Right forelimb (tissue), 1 donor: ENCODE data around the gene CEP68.
A peak's percentile ranks its signal among the peaks of the same experiment; 100 is the strongest.
"Not testable (repeated sequence)": the region's sequence is repeated elsewhere in the genome, so short reads cannot be mapped to it uniquely, and the experiment has no call there.

Experiments used
- DNase-seq: peaks from one replicate; pipeline ENCODE4 v3.0.0-alpha.2; 2018

The CEP68 gene, protein sequence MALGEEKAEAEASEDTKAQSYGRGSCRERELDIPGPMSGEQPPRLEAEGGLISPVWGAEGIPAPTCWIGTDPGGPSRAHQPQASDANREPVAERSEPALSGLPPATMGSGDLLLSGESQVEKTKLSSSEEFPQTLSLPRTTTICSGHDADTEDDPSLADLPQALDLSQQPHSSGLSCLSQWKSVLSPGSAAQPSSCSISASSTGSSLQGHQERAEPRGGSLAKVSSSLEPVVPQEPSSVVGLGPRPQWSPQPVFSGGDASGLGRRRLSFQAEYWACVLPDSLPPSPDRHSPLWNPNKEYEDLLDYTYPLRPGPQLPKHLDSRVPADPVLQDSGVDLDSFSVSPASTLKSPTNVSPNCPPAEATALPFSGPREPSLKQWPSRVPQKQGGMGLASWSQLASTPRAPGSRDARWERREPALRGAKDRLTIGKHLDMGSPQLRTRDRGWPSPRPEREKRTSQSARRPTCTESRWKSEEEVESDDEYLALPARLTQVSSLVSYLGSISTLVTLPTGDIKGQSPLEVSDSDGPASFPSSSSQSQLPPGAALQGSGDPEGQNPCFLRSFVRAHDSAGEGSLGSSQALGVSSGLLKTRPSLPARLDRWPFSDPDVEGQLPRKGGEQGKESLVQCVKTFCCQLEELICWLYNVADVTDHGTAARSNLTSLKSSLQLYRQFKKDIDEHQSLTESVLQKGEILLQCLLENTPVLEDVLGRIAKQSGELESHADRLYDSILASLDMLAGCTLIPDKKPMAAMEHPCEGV

DNA sequence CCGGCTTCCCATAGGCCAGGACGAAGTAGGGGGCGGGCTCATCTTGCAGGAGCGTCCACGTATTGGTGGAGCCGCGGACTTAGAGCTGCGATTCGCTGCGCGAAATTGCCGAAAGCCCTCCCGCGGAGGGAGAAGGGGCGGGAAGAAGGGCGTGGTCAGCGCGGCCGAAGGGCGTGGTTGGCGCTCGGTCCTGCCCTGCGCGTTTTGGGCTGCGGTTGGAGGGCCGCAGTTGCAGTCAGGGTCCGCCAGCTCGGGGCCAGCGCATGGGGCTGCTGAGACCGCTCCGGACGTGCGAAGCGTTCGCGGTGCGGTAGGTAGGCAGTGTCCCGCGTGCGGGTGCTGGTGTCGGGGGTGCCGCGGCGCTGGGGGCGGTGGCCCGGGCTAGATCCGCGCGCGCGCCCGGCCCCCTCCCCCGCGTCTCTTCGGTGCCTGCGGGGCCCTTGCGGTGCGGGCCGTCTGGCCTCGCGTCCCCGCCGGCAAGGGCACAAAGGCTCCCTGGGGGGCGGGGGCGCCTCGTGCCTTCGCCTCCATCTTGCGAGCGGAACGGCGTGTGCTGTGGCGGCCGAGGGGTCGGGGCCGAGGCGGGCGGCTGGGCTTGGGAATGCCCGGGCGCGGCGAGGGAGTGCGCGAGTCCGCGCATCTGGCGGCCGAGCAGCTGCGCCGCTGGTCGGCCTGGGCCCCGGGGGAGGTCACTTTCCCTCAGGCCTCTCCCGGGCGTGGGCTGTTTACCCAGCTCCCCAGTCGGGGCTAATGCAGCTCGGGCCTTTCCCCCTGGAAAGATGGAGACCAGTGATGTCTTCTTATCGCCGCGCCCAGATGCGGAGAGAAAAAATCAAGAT, at the start of gene CEP68:
Gene CEP68 (plus strand): TSS at position 202 of the 839 bp plus-strand sequence. CDS start 13,029 bp downstream, outside the sequence.
- peak; percentile 97 for DNase-seq

DNA sequence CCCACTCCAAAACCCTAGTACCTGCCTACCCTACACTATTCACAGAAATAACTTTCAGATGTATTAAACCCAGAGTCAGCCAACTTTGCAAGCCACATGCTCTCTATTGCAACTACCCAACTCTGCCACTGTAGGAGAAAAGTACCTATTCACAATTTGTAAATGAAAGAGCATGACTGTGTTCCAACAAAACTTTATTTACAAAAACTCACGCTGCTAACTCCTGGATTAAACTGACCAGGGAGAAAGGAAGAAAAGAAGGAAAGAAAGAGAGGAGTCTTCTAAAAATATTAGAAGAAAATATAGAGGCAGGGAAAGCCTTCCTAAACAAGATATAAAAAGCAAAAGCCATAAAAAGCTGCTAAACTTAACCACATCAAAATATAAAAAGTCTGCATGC, 42.4 kb upstream of the CEP68 start:
- no peak for DNase-seq

DNA sequence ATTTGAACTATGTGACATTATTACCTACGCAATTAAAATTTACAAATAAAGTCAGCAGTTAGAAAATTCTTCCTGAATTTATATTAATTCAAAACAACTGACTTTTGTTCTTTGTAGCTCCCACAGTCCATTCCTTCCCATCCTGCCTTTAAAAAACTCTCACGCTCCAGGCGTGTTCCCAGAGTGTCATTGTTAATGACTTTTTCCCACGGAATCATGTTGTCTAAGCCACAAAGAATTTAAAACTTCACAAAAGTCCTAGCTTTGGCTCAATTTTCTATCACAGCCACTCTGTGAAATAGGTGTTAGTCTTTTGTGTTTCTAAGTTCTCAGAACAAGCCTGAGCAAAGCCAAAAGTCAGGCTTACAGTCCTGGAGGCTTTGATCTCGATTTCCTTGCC, 40.5 kb upstream of the CEP68 start:
- no peak for DNase-seq

DNA sequence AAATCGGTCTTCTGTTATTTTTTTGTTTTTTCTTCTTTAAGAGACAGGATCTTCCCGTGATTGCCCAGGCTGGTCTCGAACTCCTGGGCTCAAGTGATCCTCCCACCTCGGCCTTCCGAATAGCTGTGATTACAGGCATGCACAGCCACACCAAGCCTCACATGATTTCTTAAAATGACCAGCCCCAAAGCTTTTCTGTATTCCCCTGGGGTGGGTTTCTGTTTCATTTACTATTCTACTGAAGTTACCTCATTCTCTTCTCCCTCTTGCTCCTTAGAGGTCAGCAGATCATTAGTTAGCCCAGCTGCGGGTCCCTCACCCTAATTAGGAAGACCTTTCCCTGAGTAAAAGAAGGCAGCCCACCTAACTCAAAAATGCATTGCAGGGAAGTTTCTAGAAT, 39.4 kb upstream of the CEP68 start:
- DNase-seq, result no peak

DNA sequence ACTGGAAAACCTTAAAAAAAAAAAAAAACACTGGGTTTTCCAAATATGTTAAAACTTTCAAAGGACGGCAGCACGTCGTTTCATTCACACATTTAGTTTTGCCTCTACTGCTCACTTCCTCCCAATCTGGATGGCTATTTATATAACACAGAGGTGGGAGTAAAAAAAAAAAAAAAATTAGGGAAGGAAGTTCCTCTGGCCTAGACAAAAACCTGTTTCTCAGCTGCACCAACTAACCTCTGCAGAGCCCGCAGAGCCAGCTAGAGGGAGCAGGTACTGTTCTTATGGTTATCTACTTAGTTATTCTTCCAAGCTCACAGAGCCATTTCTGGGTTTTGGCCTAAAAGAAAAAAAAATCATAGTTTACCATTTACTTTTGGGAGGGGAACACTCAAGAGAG, 38.9 kb upstream of the CEP68 start:
- no peak for DNase-seq

DNA sequence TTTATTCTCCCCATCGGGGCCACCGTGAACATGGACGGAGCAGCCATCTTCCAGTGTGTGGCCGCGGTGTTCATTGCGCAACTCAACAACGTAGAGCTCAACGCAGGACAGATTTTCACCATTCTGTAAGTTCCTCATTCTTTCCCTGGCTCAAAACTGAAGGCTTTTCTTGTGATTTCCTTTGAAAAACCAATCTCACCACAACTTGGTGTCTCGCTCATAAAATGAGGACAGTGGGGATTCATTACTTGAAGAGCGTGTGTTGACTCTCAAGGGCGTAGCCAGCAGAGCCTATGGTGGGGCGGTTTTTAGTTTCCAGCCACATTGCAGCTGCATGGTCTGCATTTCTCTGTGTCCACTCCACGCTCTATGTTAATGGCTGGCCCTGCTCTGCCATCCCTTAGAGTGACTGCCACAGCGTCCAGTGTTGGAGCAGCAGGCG, 38.1 kb upstream of the CEP68 start:
- DNase-seq, result no peak

DNA sequence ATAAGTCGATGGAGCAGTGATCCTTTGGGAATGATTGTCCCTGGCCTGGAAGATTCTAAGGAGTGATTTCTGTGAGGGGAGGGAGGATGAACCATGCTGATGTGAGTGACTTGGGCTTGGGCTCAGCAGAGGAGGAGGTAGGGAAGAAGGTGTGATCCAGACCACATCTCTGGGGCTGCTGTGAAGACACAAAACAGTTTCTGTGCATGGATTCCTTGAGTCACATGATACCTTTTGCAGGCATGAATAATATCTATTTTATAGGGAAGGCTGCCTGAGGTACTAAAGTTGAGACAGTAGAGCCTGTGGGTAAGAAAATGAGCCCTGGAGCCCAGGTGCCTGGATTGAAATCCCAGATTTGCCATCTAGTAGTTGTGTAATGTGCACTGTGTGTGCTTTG, 37.2 kb upstream of the CEP68 start:
- no peak for DNase-seq

DNA sequence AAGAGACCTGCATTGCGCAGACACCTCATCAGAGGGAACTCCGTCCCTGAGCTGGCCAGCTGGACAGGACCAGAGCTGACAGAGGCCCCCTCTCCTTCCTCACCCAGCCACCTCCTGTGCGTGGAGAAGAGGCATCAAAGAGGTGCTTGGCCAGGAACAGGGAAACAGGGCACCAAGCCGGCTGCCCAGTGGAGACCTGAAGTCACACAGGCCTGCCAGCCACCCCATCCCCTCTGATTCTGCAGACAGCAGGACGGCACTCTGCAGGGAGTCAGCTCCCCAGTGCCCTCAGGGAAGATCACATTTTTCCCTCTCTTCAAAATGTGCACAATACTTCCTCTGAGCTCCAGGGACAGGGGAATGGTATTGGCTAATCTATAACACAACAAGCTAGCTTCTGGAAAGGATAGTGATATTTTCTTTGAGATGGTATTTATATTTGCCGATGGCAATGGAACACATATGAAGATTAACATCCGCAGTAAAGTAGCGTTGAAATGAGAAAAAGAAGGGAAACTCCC, 36.5 kb upstream of the CEP68 start:
- DNase-seq, result no peak

DNA sequence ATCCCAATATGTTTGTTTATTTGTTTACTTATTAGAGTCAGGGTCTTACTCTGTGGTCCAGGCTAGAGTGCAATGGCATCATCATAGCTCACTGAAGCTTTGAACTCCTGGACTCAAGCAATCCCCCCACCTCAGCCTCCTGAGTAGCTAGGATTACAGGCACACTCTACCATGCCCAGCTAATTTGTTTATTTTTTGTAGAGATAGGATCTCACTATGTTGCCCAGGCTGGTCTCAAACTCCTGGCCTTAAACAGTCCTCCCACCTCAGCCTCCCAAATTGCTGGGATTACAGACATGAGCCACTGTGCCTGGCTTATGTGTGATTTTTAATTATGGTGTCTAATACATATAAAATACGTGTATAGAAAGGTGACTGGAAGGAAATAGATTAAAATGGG, 36.0 kb upstream of the CEP68 start:
- DNase-seq, result not testable (repeated sequence)

DNA sequence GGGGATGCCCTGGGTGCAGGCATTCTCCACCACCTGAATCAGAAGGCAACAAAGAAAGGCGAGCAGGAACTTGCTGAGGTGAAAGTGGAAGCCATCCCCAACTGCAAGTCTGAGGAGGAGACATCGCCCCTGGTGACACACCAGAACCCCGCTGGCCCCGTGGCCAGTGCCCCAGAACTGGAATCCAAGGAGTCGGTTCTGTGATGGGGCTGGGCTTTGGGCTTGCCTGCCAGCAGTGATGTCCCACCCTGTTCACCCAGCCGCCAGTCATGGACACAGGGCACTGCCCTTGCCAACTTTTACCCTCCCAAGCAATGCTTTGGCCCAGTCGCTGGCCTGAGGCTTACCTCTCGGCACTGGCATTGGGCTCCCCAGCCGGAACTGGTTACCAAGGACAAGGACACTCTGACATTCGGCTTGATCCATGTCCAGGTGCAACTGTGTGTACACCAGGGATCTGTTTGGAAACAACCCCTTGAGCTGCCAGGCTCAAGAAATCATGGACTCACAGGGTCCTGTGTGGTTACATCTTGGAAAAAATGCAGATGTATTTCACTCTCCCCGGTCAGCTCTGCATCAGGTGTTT, 35.2 kb upstream of the CEP68 start:
- DNase-seq, result no peak

DNA sequence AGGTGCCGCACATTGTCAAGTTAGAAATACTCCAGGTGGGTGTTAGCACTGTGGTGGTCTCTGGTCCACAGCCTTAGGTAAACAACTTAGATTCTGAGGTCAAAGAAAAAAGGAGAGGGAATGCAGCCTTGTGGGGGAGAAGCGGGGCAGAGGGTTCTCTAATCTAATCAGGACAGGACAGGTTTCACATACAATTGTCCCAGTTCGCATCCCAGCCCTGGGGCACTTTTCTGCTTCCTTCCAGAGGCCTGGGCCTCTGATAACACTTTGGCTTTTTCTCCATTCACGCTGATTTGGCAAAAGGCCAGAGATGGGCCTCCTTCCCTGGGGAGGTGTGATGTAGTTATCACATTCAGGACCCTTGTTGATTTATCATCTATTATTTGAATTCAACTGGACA, 34.5 kb upstream of the CEP68 start:
- DNase-seq, result no peak

DNA sequence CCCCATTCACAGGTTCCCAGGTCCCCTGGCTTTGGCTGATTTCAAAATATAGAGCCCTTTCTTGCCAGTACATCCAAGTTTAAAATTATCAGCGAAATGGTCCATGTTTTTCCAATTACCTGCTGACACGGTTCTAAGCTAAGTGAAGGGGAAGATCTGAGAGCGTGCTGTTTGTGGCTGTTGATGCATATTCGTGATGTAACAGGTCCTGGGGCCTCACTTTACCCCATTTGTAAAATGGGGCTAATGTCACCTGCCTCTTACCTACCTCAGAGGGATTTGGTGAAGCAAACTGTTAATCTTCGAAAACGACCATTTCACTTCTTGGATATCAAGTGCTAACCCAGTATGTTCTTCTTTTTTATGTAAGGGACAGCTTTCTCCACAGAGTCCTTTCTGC, 34.0 kb upstream of the CEP68 start:
- no peak for DNase-seq

DNA sequence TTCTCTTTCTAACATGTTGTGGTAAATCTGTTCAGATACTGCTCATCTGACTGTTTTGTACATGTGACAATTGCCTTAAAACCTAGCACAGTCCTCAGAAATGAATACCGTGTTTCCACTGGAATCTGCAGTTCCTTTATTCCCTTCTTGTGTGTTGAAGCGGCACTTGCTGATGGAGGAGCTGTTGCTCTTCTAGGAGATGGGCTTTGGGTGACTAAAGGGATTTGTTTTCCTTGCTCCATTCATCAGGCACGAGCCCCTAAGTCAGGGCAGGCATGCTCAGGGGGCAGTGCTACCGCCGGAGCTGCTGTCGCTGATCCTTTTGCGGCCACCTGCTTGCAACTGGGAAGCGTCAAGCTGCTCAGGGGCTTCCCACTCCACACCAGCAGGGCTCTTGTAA, 32.5 kb upstream of the CEP68 start:
- DNase-seq, result no peak

DNA sequence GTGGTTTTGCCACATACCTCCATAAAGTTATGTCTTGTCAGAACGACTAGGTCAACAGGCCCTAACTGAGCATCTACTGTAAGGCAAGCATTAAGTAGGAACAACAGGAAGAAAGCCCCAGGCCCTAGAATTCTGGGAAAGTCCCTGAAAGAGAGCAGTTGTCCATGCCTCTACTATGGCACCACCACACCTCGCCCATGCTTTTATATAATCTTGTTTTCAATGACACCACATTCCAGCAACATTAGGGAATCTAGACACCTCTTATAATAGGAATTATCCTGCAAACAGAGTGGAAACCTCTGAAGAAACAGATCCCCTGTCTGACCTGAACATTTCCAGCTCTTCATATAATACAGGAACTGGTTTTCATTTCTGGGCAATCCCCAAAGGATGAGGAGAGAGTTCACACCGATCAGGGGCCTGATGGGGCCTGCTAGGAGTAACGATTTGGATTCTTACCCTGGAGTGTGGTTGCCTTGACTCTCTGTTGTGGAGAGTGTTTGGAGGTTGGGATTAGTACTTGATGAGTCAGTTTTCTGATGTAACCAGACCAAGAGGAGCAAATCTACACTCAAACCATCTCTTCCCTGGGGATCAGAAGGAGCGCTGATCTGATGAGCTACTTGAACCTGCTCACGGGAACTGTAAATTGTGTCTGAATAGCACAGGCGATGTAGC, 31.9 kb upstream of the CEP68 start:
- no peak for DNase-seq

DNA sequence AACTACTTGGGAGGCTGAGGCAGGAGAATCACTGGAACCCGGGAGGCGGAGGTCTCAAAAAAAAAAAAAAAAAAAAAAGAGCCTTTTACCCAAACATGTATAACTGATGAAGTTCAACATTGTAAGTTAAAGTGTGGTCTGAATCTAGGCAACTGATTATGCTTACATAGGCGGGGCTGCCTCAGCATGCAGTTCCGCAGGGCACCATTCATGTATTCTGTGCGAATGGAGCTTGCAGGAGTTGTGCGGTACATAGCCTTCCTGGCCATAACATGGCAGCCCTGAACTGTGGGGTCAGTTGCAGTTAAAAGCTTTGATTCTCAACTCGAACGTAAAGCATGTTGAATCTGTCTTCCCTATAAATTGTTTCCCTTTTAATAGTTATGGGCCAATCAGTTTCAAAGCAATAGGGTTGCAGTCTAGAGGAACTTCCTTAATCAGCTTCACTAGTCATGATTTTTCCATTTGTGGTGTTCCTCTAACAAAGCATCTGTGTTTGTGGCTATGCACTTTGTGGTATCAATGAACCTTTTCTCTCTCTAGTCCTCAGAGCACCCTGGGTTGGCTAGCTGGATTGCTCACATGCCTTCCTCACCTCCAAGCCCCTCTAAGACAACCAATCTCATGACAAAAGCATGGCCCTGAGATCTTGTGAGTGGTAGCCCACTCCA, 30.6 kb upstream of the CEP68 start:
- no peak for DNase-seq

DNA sequence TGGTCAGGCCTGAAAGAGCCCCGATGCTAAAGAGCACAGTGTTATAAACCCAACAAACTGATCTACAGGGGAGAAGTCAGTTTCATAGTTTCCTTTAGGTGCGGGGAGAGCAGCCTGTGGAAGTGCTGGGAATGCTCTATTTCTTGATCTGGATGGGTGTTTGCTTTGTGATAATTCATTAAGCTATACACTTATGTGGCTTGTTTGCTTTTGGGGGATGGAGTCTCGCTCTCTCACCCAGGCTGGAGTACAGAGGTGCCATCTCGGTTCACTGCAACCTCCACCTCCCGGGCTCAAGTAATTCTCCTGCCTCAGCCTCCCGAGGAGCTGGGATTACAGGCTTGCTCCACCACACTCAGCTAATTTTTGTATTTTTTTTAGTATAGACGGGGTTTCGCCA, 30.1 kb upstream of the CEP68 start:
- DNase-seq, result no peak

DNA sequence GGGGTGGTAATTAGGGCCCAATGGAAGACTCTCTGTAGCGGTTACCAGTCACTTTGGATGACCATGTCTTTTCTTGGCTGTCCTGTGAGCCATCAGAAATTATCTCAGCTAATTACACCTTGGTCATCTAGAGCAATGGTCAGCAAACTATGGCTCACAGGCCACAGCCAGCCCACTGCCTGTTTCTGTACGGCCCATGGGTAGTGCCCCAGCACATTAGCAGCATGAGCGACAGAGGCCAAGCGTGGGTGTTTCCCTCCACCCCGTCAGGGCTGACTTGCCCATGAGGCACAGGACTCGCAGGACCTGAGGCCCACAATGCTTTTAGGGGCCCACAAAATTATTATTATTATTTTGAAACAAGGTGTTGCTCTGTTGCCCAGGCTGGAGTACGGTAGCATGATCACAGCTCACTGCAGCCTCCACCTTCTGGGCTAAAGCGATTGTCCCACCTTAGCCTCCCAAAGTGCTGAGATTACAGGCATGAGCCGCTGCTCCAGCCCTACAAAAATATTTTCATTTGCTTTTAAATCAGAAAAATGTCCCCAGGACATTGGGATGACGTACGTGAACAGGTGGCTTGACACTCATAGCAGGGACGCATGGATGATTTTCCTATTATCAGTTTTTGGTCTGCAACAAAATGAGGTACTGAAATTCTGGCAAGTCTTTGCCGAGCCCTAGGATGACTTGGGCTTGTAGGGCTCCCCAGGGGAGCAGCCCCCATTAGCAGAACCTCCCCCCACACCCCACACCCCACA, 29.3 kb upstream of the CEP68 start:
- DNase-seq, result no peak

DNA sequence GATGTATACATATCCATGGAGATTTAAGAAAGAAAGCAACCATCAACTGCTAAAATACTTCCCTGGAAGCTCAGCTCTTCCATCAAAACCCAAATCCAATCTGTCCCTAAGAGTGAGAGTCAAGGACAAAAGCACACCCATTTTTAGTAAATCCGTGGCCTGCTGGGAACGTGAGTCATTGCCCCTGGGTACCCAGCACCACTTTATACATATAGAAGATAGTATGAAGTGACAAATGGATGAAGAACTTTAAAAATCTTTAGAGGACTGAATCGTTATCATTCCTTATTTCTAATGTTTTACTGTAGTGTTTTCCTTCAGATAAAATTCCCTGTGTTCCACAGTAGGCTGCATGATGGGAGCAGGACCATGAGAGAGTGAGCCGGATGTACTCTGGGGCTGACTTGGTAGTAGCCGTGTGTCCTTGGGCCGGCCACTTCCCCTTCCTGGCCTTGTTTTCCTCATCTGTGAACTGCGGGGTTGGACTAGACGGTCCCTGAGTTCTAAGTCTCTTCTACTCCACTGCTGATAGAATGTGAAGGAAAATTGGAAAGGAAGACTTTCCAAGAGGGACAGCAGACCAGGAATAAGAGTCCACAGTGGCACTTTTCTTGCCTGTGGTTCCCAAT, 28.5 kb upstream of the CEP68 start:
- DNase-seq, result no peak

DNA sequence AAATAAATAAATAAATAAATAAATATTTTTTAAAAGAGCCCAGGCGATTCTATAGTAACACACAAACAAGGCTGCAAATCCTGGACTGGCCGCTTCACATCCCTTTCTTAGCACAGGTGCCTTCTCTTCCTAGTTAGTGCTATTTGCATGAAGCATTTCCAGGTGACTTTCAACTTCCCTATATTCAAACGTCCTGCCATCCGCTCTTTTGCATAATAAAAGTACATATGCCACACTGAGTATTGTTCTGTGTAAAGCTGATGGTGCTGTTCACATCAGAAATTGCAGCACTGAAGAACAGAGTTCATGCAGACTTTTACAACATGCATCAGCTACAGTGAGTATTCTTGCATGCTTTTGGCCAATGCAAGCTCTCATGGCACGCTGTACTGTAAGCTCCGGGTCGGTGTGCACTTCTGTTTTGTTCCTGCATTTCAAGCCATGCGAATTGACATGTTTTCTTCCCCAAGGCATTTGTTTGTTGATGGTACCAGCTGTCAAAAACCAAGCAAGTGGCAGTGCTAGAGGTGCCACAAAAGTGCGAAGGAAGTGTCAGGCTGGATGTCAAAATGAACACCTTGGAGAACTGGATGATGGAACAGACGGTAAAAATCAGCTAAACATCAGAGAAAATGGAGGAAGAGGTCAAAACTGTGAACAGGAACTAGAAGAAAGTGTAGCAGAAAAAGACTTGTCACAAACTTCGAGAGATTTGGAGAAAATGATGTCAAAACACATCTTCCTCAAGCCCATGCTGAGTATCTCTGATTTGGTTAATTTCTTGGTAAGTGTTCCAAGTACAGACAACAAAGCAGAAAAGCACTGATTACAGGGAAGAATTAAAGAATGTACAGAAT, 25.5 kb upstream of the CEP68 start:
- DNase-seq, result no peak
